ENCODE measurements around the gene CXCL5.
"Not testable (repeated sequence)": the region's sequence is repeated elsewhere in the genome, so short reads cannot be mapped to it uniquely, and the experiment has no call there.

CXCL5 gene

GRCh38 chr4:74014332-74014731, 15.9 kb upstream of the CXCL5 start:
- DNase-seq = no peak

- no peak for DNase-seq
Observed at GRCh38 chr4:74013264-74013663, 14.8 kb upstream of the CXCL5 start.

- DNase-seq = no peak
Observed at GRCh38 chr4:74012130-74012529, 13.7 kb upstream of the CXCL5 start.

GRCh38 chr4:74009307-74009706, 10.8 kb upstream of the CXCL5 start:
- no peak for DNase-seq

GRCh38 chr4:74006009-74006476, 7.6 kb upstream of the CXCL5 start:
- DNase-seq = no peak

- DNase-seq = no peak
Observed at GRCh38 chr4:74005528-74005927, 7.1 kb upstream of the CXCL5 start.

- DNase-seq = no peak
Observed at GRCh38 chr4:74004668-74005067, 6.2 kb upstream of the CXCL5 start.

- no peak for DNase-seq
Observed at GRCh38 chr4:74000301-74000700, 1.8 kb upstream of the CXCL5 start.

- no peak for DNase-seq
Observed at GRCh38 chr4:73992050-73992449, 6.4 kb downstream of the CXCL5 start.

GRCh38 chr4:73991742-73992000, 6.8 kb downstream of the CXCL5 start:
- no peak for DNase-seq

- no peak for DNase-seq
Observed at GRCh38 chr4:73990988-73991741, 7.3 kb downstream of the CXCL5 start.

- no peak for DNase-seq
Observed at GRCh38 chr4:73989928-73990327, 8.5 kb downstream of the CXCL5 start.

GRCh38 chr4:73989031-73989430, 9.4 kb downstream of the CXCL5 start:
- no peak for DNase-seq

GRCh38 chr4:73988061-73988460, 10.4 kb downstream of the CXCL5 start, which contains the start of gene PPBP:
Gene PPBP, minus strand, starts transcription at chr4:73988190. Its CDS starts 87 bp downstream, at chr4:73988103.
- DNase-seq = no peak

- no peak for DNase-seq
Observed at GRCh38 chr4:73985528-73985852, 13.0 kb downstream of the CXCL5 start.

- DNase-seq = no peak
Observed at GRCh38 chr4:73984736-73985527, 13.5 kb downstream of the CXCL5 start.

- not testable (repeated sequence) for DNase-seq
Observed at GRCh38 chr4:73981175-73981574, 17.3 kb downstream of the CXCL5 start.

GRCh38 chr4:73979407-73979957, 19.0 kb downstream of the CXCL5 start:
- DNase-seq = no peak

GRCh38 chr4:73978886-73979285, 19.6 kb downstream of the CXCL5 start:
- DNase-seq = no peak

GRCh38 chr4:73976716-73977115, 21.8 kb downstream of the CXCL5 start:
- DNase-seq = no peak

- no peak for DNase-seq
Observed at GRCh38 chr4:73976217-73976616, 22.3 kb downstream of the CXCL5 start.

- no peak for DNase-seq
Observed at GRCh38 chr4:73974352-73974751, 24.1 kb downstream of the CXCL5 start.

GRCh38 chr4:73970945-73971344, 27.5 kb downstream of the CXCL5 start:
- DNase-seq = no peak

- no peak for DNase-seq
Observed at GRCh38 chr4:73970011-73970410, 28.5 kb downstream of the CXCL5 start.

Data from NCI-H510A (cell line).